ENCODE measurements around the gene CINP. TPM values are rescaled to one million over a fixed set of nuclear protein-coding genes. Genes with fewer than 3 reads are reported as not detected.

CINP gene
- total and polyA plus RNA-seq, 2 of the 8 experiments (the other 6 are each of a cell fraction or from before 2014, with no cell fraction given) = 47.8 to 51.6 TPM

DNA sequence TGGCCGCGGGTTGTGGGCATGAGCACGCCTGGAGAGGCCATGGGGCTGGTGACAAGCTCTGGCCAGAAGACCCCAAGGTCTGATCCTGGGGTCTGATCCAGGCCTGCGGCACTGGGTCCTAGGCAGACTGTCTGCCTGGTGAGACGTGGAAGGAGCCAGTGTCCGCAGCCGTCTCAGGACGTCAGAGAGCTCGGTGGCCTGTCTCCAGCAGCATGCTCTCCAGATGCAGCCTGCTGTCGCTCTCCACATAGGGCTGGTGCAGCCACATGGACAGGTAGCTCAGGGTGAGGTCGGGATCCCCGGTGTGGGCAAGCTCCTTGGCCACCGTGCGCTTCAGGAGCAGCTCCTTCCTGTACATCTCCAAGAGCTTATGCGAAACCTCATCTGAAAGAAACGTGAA is 14.3 kb downstream of the CINP start (continued):
- TF ChIP-seq CHD1 (IDR thresholded peaks at IDR 0.05; ENCODE audit: low read depth, low read length) = no peak
- TF ChIP-seq POU5F1 (IDR thresholded peaks at IDR 0.05; ENCODE audit: low read depth, low read length) = no peak
- no peak for TF ChIP-seq BRCA1 (IDR thresholded peaks at IDR 0.05; ENCODE audit: low read depth, low read length)
- no peak for TF ChIP-seq SP2 (IDR thresholded peaks at IDR 0.05; ENCODE audit: low read length)
